HG03378 (cell line): ENCODE data around the gene MYRF.

Experiments
- ATAC-seq: cut with Tn5 transposase; IDR thresholded peaks from one replicate; pipeline ENCODE4 v1.9.1; 2021; ENCODE audit warnings: mild to moderate bottlenecking, moderate library complexity; ENCODE audit not compliant: unreplicated experiment

Gene MYRF

GRCh38 chr11:61815790-61816735, 63.6 kb downstream of the MYRF start:
- peak; percentile 29 for ATAC-seq

DNA sequence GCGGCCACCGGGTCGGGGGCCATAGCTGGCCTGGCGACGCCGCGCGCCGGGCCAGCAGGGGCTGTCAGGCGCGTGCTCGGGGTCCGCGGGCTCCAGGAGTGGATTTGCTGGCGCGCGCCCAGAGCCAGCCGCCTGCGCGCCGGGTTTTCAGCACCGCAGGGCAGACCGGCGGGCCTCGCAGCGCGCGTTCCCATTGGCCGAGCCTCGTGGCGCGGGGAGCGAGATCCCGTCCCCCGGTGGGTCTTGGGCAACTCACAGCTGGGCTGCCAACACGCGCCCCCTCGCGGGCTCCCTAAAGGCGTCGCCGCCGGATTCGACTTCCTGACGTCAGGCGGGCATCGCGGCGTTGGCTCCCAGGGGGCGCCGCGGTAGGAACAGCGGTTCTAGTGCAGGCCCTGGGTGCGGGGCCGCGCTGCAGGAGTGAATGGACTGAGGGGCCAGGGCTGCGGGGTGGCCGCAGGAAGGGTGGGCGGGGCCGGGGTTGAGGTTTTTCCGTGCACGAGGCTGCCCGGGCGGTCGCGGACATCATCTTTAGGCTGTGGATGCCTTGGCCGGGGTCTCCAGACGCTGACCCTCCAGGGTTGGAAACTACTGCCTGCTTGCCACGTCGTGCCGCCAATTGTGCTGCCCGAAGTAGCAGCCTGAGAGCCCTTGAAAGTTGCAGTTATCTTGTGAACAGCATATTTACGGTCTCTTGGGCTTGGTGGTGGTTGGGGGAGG, 64.5 kb downstream of the MYRF start, which contains the start of gene FADS1:
Gene FADS1, minus strand, starts transcription at position 268 of the 720 bp plus-strand sequence. Its CDS starts 74 bp downstream, at position 194.
- peak; percentile 48 for ATAC-seq

DNA sequence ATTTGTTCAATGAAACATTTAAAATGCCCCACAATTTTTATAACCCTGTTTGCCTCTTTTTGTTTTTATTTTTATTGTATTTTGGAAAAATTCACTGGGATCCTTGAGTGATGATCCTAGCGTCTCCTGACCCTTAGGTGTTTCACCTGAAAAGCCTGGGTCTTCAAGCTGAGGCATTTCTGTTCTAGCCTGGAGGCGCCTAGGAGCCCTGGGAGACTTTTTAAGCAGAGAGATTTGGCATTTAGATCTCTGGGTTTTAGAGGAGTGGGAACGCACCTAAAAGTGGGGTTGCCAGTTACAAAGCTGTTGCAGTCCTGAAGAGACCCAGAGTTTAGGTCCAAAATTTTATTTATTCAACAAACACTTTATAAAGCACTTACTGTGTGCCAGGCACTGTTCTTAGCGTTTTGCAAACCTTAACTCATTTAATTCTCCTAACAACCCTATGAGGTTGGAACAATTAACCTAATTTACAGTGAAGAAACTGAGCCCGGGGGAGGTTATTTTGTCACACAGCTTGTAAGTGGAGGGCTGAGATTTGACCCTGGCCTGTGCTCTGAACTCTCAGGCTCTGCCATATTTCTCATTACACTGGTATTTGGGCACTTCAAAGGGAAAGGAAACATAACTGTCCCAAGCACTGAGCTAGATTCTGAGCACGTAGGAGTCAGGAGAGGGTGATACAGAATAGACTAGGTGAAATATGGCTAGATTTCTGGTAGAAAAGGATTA, 65.2 kb downstream of the MYRF start:
- no peak for ATAC-seq

GRCh38 chr11:61820174-61820573, 67.7 kb downstream of the MYRF start:
- ATAC-seq, result no peak

- peak; percentile 3 for ATAC-seq
These were observed 74.6 kb downstream of the MYRF start for GRCh38 chr11:61826930-61827570.

DNA sequence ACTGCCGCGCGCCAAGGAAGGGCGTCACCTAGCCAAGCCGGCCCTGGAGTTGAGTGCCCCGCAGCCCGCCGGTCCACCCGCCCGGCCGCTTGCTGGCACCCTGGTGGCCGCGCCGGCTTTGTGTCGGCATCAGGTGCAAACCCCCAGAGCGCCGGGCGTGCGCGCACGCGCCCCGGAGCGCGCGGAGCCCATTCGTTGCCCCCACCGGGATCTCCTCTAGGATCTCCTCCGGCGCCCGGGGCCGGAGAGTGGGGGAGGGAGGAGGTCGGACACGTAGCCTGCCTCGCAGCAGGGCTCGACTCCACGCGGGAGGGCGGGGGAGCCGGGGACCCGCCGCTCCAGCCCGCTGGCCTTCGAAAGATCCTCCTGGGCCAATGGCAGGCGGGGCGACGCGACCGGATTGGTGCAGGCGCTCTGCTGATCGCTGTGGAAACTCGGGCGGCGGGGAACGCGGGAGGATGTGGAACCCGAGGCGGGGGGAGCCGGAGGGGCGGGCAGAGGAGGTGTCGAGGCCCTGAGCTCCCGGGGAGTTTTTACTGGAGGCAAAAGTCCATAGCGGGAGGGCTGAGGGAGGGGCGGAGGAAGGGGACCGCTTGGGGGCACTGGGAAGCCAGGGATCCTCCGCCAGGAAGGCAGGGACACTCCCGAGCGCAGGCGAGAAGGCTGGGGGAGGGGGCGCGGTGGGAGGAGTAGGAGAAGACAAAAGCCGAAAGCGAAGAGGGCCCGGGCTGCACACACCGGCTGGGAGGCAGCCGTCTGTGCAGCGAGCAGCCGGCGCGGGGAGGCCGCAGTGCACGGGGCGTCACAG, 75.3 kb downstream of the MYRF start, which contains the start of gene FADS2:
Gene FADS2, plus strand, starts transcription at position 730 of the 808 bp plus-strand sequence. CDS start 91 bp downstream, outside the sequence.
- peak; percentile 51 for ATAC-seq

DNA sequence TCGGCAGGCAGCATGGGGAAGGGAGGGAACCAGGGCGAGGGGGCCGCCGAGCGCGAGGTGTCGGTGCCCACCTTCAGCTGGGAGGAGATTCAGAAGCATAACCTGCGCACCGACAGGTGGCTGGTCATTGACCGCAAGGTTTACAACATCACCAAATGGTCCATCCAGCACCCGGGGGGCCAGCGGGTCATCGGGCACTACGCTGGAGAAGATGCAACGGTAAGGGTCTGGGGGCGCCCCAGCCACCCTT, 75.9 kb downstream of the MYRF start:
- ATAC-seq, result no peak

DNA sequence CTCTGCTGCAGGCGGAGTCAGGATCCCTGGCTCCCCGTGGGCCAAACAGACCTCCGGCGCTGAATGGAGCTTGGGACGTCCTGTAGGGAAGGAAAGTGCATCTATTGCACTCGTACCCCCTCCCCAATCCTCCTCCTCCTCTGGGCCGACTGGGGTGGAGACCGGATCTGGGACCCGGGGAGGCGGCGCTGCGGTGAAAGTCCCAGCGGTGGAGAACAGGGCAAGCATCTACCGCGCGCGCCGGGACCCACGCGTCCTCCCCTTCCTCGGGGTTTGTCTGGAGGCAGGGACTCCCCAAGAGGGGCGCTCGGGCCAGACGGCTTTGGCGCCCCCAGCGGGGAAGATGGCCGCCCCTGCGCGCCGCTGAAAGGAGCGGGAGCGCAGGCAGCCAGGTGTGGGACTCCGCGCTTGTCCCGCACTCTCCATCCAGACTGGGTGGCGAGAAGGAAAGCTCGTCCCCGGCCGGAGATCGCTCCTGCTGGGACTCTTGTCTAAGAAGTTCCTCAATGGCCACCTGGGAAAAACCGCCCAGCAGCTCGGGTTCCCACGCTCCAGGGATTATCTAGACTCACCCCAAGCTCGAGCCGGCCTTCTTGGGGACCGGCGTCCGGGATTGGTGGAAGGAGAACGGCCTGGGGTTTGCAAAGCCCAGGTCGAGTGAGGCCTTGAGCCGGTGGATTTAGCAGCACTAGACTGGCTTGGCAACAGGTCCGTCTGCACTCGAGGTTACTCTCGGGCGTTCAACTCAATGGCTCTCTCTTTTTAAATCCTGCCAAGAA, 76.4 kb downstream of the MYRF start:
- no peak for ATAC-seq

DNA sequence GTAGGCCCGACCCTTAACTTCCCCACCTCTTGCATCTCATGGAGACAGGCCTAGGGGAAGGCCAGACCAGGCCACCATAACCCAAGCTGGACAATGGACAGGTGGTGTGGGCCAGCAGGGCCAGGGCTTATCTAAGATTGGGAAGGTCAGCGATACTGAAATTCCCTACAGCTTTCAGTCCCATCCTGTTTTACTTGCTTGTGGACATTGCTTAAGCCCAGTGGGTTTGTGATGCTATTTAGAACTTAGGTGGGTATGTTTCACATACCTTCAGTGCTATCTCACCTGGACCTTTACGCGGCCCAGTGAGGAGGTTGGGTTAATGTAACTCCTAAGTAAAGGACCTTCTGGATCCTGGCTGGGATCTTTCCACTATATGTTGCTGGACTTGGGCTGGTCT, 77.4 kb downstream of the MYRF start:
- no peak for ATAC-seq

- no peak for ATAC-seq
These were observed 78.0 kb downstream of the MYRF start for GRCh38 chr11:61830237-61831105.

DNA sequence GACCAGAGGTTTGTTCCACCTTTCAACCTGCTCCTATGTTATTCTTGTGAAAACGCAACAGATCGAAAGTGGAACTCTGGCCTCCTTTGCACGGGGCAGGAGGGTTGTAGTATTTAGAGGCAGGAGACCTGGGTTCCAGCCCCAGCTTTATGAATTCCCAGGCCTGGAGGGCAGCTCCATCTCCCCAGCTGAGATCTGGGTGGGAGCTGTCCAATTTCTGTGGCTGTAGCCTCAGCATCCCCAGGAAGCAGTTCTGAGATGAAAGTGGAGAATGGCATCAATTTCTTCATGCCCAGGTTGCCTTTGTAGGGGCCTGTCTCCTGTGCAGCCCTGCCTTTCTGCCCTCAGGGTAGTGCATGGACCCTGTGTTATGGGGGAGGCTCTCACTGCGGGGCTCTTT, 79.8 kb downstream of the MYRF start:
- ATAC-seq, result no peak

GRCh38 chr11:61832754-61833153, 80.3 kb downstream of the MYRF start:
- no peak for ATAC-seq

GRCh38 chr11:61833471-61833870, 81.0 kb downstream of the MYRF start:
- no peak for ATAC-seq

DNA sequence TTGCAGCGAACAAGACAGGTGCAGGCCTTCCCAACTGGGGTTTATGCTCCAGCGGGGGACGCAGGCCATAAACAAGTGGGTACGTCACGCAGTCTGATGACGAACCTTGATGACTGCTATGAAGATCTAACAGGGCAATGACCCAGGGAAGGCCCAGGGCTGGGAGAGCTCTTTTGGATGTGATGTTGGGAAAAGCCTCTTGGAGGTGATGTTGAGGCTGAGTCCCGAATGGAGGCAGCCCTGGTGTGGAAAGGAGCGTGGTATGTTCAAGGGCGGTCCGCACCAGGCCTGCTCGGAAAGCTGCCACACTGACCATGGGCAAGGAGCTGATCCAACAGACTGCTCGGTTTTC, 81.5 kb downstream of the MYRF start:
- ATAC-seq, result no peak

DNA sequence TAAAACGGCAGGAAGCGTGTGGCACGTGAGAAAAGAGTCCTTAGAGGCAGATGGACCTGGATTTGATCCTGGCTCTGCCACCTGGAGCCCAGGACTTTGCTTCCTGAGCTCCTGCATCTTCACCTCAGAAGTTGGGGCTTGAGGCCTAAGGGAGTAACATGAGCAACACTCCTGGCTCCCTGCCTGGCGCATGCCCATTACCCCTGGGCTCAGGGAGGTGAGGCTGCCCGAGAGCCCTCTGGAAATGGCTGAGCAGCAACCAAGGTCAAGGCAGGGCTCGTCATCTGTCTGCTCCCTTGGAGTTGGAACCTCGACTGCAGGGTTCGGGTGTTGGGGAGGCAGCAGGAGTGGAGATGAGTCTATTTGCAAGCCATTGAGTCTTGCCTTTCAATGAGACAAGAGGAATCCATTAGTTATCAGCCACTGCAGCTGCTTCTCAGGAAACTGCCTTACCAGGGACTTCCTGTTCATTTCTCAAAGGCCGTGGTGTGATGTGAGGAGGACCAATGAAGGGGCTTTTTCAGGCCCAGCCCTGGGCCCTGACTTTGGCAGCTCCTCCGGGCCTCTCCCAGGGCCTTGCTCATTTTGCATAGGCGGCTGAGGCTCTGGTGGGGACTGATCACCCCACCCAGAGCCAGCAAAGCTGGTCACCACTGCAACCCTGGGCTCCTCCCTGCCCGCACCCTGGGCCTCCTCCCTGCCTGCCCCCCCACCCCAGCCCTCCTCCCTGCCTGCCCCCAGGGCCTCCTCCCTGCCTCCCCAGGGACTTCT, 82.0 kb downstream of the MYRF start:
- ATAC-seq, result peak; percentile 85

DNA sequence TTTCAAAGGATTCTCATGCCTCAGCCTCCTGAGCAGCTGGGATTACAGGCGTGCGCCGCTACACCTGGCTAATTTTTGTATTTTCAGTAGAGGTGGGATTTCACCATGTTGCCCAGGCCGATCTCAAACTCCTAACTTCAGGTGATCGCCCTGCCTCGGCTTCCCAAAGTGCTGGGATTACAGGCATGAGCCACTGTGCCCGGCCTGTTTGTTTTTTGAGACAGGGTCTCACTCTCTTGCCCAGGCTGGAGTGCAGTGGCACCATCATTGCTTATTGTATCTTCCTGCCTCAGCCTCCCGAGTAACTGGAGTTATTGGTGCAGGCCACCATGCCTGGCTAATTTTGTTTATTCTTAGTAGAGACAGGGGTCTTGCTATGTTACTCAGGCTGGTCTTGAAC, 83.8 kb downstream of the MYRF start:
- no peak for ATAC-seq

GRCh38 chr11:61837411-61838005, 85.1 kb downstream of the MYRF start:
- ATAC-seq, result no peak
